ENCODE results near the gene EVA1C. TPM values are rescaled to one million over a fixed set of nuclear protein-coding genes. Genes with fewer than 3 reads are reported as not detected.

EVA1C gene
- total RNA-seq, 2 experiments from 2014 or later = 11.1 to 12.7 TPM

DNA sequence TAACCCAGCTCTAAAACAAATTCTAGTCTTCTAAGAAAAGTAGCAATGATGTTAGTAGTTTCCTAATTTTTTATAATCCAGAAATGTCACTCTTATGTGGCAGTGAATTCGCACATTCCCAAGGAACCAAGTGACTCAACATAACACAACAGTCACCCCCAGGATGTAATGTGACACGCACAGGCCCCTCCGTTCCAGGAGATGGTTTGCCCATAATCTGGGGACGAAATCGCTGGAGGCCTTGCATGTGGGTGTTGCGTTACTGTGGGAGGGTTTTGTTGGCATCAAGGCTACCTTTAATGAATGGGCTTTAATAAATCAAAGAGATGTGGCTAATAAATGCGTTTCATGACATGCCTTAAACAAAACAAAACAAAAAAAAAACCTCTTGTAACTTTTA, 50.9 kb downstream of the EVA1C start:
- POLR2A ChIA-PET = no interaction called here
- intact Hi-C loops (cut with DNase I, micrococcal nuclease) = no loop called here

GRCh38 chr21:32463889-32464300, 51.4 kb downstream of the EVA1C start:
- Histone ChIP-seq H3K9me3 (ENCODE audit: control insufficient read depth in 1 of 2, insufficient read depth in 1 of 2, low read length in 2 of 2) (no peaks in the 10 kb centered on the region), H3K36me3 (ENCODE audit: insufficient read depth, low read length) (peaks cover 12% of the 10 kb centered on the region), H3K4me1 (ENCODE audit: insufficient read depth, low read length) (no peaks in the 10 kb centered on the region), H3K4me3 (ENCODE audit: low read length) (no peak overlapping the region), H3K27ac (ENCODE audit: low read depth in 1 of 2, low read length in 2 of 2) (no peak overlapping the region), H3K27me3 (ENCODE audit: control insufficient read depth in 1 of 2, insufficient read depth in 2 of 2, low read length in 2 of 2) (no peaks in the 10 kb centered on the region)
- Mint-ChIP-seq H3K27ac (no peak overlapping the region), H3K4me3 (no peak overlapping the region), H3K36me3 (ENCODE audit: low read depth) (peaks cover 34% of the 10 kb centered on the region), H3K9me3 (no peaks in the 10 kb centered on the region), H3K4me1 (ENCODE audit: low read depth) (no peaks in the 10 kb centered on the region), H3K27me3 (no peaks in the 10 kb centered on the region)
- POLR2A ChIA-PET = no interaction called here
- intact Hi-C loops (cut with DNase I, micrococcal nuclease) = no loop called here
- TF ChIP-seq, protein P1, sequence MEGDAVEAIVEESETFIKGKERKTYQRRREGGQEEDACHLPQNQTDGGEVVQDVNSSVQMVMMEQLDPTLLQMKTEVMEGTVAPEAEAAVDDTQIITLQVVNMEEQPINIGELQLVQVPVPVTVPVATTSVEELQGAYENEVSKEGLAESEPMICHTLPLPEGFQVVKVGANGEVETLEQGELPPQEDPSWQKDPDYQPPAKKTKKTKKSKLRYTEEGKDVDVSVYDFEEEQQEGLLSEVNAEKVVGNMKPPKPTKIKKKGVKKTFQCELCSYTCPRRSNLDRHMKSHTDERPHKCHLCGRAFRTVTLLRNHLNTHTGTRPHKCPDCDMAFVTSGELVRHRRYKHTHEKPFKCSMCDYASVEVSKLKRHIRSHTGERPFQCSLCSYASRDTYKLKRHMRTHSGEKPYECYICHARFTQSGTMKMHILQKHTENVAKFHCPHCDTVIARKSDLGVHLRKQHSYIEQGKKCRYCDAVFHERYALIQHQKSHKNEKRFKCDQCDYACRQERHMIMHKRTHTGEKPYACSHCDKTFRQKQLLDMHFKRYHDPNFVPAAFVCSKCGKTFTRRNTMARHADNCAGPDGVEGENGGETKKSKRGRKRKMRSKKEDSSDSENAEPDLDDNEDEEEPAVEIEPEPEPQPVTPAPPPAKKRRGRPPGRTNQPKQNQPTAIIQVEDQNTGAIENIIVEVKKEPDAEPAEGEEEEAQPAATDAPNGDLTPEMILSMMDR (IDR thresholded peaks at IDR 0.05) = no peak
- ATAC-seq (ENCODE audit: poor library complexity) = no peak
- no peak for DNase-seq
- CTCF ChIA-PET = no interaction called here

More for the DNA sequence above, 50.9 kb downstream of the EVA1C start:
- no peak for DNase-seq
- no peaks in the 10 kb centered on the region for H3K4me1 ChIP-seq (ENCODE audit: insufficient read depth, low read length)
- H3K27me3 Mint-ChIP-seq = no peaks in the 10 kb centered on the region
- H3K27me3 ChIP-seq (ENCODE audit: control insufficient read depth in 1 of 2, insufficient read depth in 2 of 2, low read length in 2 of 2) = no peaks in the 10 kb centered on the region
- no peak overlapping the region for H3K27ac ChIP-seq (ENCODE audit: low read depth in 1 of 2, low read length in 2 of 2)
- no peaks in the 10 kb centered on the region for H3K4me1 Mint-ChIP-seq (ENCODE audit: low read depth)
- H3K27ac Mint-ChIP-seq = no peak overlapping the region
- no peak overlapping the region for H3K4me3 Mint-ChIP-seq
- ATAC-seq (ENCODE audit: poor library complexity) = no peak
- no peaks in the 10 kb centered on the region for H3K9me3 ChIP-seq (ENCODE audit: control insufficient read depth in 1 of 2, insufficient read depth in 1 of 2, low read length in 2 of 2)
- TF ChIP-seq, protein P1 (IDR thresholded peaks at IDR 0.05) = no peak
- H3K36me3 Mint-ChIP-seq (ENCODE audit: low read depth) = peaks cover 31% of the 10 kb centered on the region
- CTCF ChIA-PET = no interaction called here
- H3K9me3 Mint-ChIP-seq = no peaks in the 10 kb centered on the region
- H3K36me3 ChIP-seq (ENCODE audit: insufficient read depth, low read length) = peaks cover 12% of the 10 kb centered on the region
- H3K4me3 ChIP-seq (ENCODE audit: low read length) = no peak overlapping the region

GRCh38 chr21:32467291-32467690, 54.8 kb downstream of the EVA1C start:
- CTCF ChIA-PET = no interaction called here
- intact Hi-C loops (cut with DNase I, micrococcal nuclease) = no loop called here
- no peak overlapping the region for H3K27ac Mint-ChIP-seq

More at GRCh38 chr21:32467291-32467690, 54.8 kb downstream of the EVA1C start:
- Histone ChIP-seq H3K4me1 (ENCODE audit: insufficient read depth, low read length) (no peaks in the 10 kb centered on the region), H3K9me3 (ENCODE audit: control insufficient read depth in 1 of 2, insufficient read depth in 1 of 2, low read length in 2 of 2) (no peaks in the 10 kb centered on the region), H3K36me3 (ENCODE audit: insufficient read depth, low read length) (peaks cover 15% of the 10 kb centered on the region), H3K4me3 (ENCODE audit: low read length) (no peak overlapping the region), H3K27me3 (ENCODE audit: control insufficient read depth in 1 of 2, insufficient read depth in 2 of 2, low read length in 2 of 2) (no peaks in the 10 kb centered on the region), H3K27ac (ENCODE audit: low read depth in 1 of 2, low read length in 2 of 2) (no peak overlapping the region)
- H3K4me1 Mint-ChIP-seq (ENCODE audit: low read depth) = no peaks in the 10 kb centered on the region
- H3K4me3 Mint-ChIP-seq = no peak overlapping the region
- DNase-seq = no peak
- TF ChIP-seq, protein P1 (IDR thresholded peaks at IDR 0.05) = no peak
- no peaks in the 10 kb centered on the region for H3K27me3 Mint-ChIP-seq
- no peak for ATAC-seq (ENCODE audit: poor library complexity)
- peaks cover 27% of the 10 kb centered on the region for H3K36me3 Mint-ChIP-seq (ENCODE audit: low read depth)
- no peaks in the 10 kb centered on the region for H3K9me3 Mint-ChIP-seq
- POLR2A ChIA-PET = no interaction called here
